ENCODE results near the gene PLCB1. TPM values are rescaled to one million over a fixed set of nuclear protein-coding genes. Genes with fewer than 3 reads are reported as not detected.
A peak's percentile ranks its signal among the peaks of the same experiment; 100 is the strongest.

PLCB1 gene
- total and polyA plus RNA-seq, 2 experiments from 2014 or later = 14.9 to 20.7 TPM

DNA sequence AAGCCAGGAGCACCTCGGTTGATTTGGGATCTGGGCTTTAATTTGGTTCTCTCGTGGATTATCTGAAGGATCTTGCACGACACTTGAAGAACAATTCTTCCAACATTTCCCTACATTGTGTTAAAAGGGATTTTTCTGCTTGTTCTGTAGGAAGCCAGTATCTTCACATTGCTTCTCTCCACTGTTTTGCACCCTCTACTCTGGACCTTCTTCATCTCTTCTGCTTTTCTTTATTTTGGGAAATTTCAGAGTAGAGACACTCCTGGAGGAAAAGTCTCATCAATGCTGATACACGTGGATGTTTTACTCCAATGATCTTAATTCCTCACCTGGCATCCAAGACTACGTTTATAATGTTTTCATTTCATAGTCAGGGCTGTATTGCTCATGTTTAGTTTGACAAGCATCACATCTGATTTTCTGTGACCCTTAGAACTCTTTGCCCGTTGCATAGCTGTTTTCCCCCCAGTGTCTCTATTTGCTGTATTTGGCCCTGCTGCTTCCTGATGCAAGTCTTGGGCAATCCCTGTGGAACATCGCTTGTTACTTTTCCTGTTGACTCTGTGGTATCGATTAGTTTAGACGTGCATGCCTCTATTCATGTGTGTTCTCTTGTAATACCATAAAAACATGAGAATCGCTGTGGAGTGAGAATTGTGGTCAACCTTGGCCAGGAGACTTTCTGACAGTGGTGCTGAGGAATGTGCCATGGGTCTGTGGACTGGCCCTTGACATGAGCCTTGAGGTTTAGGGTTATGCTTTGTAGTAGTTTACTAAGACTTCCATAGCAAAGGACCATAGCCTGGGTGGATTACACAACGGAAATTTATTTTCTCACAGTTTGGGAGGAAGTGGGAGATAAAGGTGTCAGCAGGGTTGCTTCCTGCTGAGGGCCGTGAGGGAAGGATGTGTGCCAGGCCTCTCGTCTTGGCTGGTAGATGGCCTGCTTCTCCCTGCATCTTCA, 12.5 kb downstream of the PLCB1 start:
- H3K36me3 Mint-ChIP-seq (ENCODE audit: low read depth) = no peaks in the 10 kb centered on the region
- H3K27me3 ChIP-seq (ENCODE audit: insufficient read depth) = no peaks in the 10 kb centered on the region
- peaks cover 21% of the 10 kb centered on the region for H3K4me1 ChIP-seq (ENCODE audit: insufficient read depth)
- H3F3A ChIP-seq (replicated peaks; ENCODE audit: low read depth) = no peaks in the 10 kb centered on the region
- H3K79me2 ChIP-seq (replicated peaks; ENCODE audit: insufficient read depth) = no peaks in the 10 kb centered on the region
- peak overlapping the region; percentile 40; the same call in 1 of the 2 replicates for H3K4me2 ChIP-seq
- no peak overlapping the region; the same call in 1 of the 2 replicates for H3K27ac ChIP-seq (ENCODE audit: low read depth)
- no peaks in the 10 kb centered on the region for H4K20me1 ChIP-seq (replicated peaks; ENCODE audit: insufficient read depth)
- no peaks in the 10 kb centered on the region for H3K36me3 ChIP-seq (ENCODE audit: insufficient read depth)
- no peak for ATAC-seq
- peak; percentile 8 for DNase-seq (ENCODE audit: low spot score)
- H3K27ac Mint-ChIP-seq = no peak overlapping the region
- H3K4me3 ChIP-seq = no peak overlapping the region
- H2AFZ ChIP-seq = no peak overlapping the region
- H3K9me2 ChIP-seq (ENCODE audit: insufficient read depth) = 0 out of 2 replicates have a peak, but pooled peaks cover 9% of the 10 kb centered on the region
- TF ChIP-seq EZH2 (IDR thresholded peaks at IDR 0.05; ENCODE audit: low read depth, unreplicated experiment) = no peak
- TF ChIP-seq NANOG (IDR thresholded peaks at IDR 0.05; ENCODE audit: borderline replicate concordance) = peak; percentile 25; the same call in 1 of the 2 replicates
- H3K4me1 Mint-ChIP-seq = peaks cover 23% of the 10 kb centered on the region
- H3K4me3 Mint-ChIP-seq = no peak overlapping the region
- H3K9me3 Mint-ChIP-seq = no peaks in the 10 kb centered on the region
- peaks cover 1% of the 10 kb centered on the region for H3K27me3 Mint-ChIP-seq (ENCODE audit: insufficient read depth, low read depth, poor library complexity)

DNA sequence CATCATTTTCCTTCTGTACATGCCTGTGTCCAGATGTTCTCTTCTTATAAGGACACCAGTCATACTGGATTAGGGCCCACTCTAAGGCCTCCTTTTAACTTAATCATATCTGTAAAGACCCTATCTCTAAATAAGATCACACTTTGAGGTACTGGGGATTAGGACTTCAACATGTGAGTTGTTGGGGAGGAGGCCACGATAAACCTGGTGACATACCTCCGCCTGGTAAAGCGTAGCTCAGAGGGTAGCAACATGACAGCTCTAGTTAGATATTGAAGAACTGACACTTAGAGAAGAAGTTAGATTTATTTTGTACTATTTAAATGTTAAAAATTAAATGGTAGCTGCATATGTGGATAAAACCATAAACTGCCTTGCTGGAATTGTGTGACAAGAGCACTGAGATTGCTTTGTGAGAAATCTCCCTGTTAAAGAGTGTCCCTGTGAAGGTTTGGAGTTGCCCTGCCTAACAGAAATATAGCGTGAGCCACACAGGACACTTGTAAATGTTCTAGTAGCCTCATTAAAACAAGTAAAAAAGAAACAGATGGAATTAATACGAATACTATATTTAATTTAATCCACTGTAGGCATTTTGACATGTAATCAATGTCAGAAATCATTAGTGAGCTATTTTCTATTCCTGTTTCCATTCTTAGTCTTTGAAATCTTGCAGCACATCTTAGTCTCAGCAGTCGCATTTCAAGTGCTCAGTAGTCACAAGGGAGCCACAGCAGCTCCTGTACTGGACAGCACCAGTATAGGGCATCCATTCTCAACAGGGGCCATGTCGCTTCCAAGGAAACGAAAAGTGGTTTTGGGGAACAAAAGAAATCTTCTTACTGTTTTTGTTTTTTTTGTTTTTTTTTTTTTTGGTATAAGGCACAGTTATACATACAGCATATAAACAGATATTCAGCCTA, 13.4 kb downstream of the PLCB1 start:
- Histone ChIP-seq H3K9me2 (ENCODE audit: insufficient read depth) (0 out of 2 replicates have a peak, but pooled peaks cover 9% of the 10 kb centered on the region), H2AFZ (no peak overlapping the region), H3K27ac (ENCODE audit: low read depth) (no peak overlapping the region), H3K27me3 (ENCODE audit: insufficient read depth) (no peaks in the 10 kb centered on the region), H3K4me3 (no peak overlapping the region), H3F3A (replicated peaks; ENCODE audit: low read depth) (no peaks in the 10 kb centered on the region), H3K79me2 (replicated peaks; ENCODE audit: insufficient read depth) (no peaks in the 10 kb centered on the region), H3K4me2 (peak overlapping the region; percentile 28; the same call in 1 of the 2 replicates), H4K20me1 (replicated peaks; ENCODE audit: insufficient read depth) (no peaks in the 10 kb centered on the region), H3K36me3 (ENCODE audit: insufficient read depth) (no peaks in the 10 kb centered on the region), H3K4me1 (ENCODE audit: insufficient read depth) (peaks cover 21% of the 10 kb centered on the region)
- Mint-ChIP-seq H3K27ac (no peak overlapping the region), H3K4me1 (peaks cover 20% of the 10 kb centered on the region), H3K27me3 (ENCODE audit: insufficient read depth, low read depth, poor library complexity) (peaks cover 1% of the 10 kb centered on the region), H3K36me3 (ENCODE audit: low read depth) (no peaks in the 10 kb centered on the region), H3K4me3 (no peak overlapping the region), H3K9me3 (no peaks in the 10 kb centered on the region)
- ATAC-seq (no peak), DNase-seq (ENCODE audit: low spot score) (no peak)
- TF ChIP-seq POLR2AphosphoS5 (IDR thresholded peaks at IDR 0.05; ENCODE audit: low read depth) (no peak), ZNF114 (CRISPR knock-in tag; IDR thresholded peaks at IDR 0.05) (no peak), STAT1 (IDR thresholded peaks at IDR 0.05; ENCODE audit: unreplicated experiment) (no peak)
- TF ChIP-seq, protein P1, sequence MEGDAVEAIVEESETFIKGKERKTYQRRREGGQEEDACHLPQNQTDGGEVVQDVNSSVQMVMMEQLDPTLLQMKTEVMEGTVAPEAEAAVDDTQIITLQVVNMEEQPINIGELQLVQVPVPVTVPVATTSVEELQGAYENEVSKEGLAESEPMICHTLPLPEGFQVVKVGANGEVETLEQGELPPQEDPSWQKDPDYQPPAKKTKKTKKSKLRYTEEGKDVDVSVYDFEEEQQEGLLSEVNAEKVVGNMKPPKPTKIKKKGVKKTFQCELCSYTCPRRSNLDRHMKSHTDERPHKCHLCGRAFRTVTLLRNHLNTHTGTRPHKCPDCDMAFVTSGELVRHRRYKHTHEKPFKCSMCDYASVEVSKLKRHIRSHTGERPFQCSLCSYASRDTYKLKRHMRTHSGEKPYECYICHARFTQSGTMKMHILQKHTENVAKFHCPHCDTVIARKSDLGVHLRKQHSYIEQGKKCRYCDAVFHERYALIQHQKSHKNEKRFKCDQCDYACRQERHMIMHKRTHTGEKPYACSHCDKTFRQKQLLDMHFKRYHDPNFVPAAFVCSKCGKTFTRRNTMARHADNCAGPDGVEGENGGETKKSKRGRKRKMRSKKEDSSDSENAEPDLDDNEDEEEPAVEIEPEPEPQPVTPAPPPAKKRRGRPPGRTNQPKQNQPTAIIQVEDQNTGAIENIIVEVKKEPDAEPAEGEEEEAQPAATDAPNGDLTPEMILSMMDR (conservative IDR thresholded peaks at IDR 0.05; ENCODE audit: low read depth in 2 of 2) = no peak
